ENCODE results near the gene CAPN9.
"Not testable (repeated sequence)": the region's sequence is repeated elsewhere in the genome, so short reads cannot be mapped to it uniquely, and the experiment has no call there.

- TF ChIP-seq, protein P1, sequence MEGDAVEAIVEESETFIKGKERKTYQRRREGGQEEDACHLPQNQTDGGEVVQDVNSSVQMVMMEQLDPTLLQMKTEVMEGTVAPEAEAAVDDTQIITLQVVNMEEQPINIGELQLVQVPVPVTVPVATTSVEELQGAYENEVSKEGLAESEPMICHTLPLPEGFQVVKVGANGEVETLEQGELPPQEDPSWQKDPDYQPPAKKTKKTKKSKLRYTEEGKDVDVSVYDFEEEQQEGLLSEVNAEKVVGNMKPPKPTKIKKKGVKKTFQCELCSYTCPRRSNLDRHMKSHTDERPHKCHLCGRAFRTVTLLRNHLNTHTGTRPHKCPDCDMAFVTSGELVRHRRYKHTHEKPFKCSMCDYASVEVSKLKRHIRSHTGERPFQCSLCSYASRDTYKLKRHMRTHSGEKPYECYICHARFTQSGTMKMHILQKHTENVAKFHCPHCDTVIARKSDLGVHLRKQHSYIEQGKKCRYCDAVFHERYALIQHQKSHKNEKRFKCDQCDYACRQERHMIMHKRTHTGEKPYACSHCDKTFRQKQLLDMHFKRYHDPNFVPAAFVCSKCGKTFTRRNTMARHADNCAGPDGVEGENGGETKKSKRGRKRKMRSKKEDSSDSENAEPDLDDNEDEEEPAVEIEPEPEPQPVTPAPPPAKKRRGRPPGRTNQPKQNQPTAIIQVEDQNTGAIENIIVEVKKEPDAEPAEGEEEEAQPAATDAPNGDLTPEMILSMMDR (IDR thresholded peaks at IDR 0.05), result not testable (repeated sequence)
- TF ChIP-seq POLR2A (IDR thresholded peaks at IDR 0.05), result not testable (repeated sequence)
These were observed 98.0 kb downstream of the CAPN9 start for GRCh38 chr1:230845184-230845583.
